Forelimb muscle (tissue), 1 donor: ENCODE data around the gene GINS3. TPM values are rescaled to one million over a fixed set of nuclear protein-coding genes. Genes with fewer than 3 reads are reported as not detected.

ENCODE experiments used
- DNase-seq: peaks from one replicate; pipeline ENCODE4 v3.0.0-alpha.2; 2013; ENCODE audit warnings: low read depth
- polyA plus RNA-seq: library from polyadenylated mRNA; unstranded; fragments of 120-200 nt; gene quantifications from one replicate; pipeline ENCODE4 v1.2.1, GENCODE V29; 2013; ENCODE audit not compliant: insufficient read length

The GINS3 gene
- polyA plus RNA-seq, result 6.5 TPM

- peak; percentile 72 for DNase-seq
These were observed at the start of gene GINS3 for GRCh38 chr16:58392215-58393137. GINS3 (plus strand) TSS chr16:58392471; CDS start chr16:58392602, 131 bp downstream.

DNA sequence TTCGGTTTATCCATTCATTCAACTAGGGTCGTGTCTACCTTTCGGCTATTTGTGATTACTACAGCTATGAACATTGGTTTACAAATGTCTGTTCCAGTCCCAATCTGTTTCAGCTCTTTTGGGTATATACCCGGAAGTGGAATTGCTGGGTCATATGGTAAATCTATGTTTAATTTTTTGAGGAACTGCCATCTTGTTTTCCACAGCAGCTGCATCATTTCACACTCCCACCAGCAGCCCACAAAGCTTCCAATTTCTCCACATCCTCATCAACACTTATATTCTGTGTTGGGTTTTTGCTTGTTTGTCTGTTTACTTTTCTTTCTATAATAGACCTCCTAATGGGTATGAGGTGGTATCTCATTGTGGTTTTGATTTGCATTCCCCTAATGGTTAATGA lies 48.7 kb upstream of the GINS3 start:
- DNase-seq, result no peak

DNA sequence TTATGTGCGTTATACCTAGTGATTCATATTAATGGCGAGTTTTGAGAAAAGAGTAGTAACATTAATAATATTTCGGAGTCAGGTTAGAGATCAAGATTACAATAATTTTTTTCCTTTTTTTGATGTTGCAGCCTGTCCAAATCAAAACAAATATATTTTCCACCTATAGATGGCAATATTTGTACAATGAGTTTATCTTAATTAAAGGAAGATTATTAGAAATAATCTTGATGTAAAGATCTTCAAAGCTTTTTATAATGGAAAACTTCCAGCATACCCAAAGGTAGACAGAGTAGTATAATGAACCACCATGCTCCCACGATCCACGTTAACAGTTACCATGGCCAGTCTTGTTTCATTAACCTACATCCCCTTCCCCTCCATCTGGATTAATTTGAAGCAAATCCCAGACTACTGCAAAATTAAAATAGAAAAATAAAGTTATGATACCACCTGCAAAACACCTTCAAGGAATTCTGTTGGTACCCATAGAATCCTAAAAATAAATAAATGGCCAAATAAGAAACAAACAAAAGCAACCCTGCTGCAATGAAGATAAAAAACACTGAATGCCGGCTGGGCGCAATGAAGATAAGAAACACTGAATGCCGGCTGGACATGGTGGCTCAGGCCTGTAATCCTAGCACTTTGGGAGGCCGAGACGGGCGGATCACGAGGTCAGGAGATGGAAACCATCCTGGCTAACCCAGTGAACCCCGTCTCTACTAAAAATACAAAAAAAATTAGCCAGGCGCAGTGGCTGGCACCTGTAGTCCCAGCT lies 46.5 kb upstream of the GINS3 start:
- DNase-seq, result no peak

DNA sequence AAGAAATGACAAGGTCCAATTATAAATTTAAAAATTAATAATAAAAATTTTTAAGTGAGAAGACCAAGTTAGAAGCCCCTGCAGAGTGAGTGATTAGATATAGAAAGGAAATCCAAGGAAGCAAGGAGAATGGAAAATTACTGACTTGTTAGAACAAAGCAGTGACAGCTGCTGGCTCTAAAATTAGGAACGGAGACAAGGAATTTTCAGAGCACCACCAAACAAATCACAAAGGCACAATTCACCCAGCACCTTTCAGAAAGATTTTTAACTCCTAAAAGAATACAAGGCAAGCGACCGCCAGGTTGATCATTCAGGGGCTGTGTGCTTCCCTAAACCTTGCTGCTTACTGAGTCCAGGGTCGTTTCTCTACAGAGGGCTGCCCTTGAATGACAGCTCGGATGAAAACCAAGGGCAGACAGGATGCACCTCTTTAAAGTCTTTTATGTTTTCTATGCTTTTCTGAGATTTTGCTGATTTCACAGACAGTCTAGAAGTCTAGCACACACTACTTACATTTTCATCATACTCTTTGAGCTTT lies 45.4 kb upstream of the GINS3 start:
- no peak for DNase-seq

DNA sequence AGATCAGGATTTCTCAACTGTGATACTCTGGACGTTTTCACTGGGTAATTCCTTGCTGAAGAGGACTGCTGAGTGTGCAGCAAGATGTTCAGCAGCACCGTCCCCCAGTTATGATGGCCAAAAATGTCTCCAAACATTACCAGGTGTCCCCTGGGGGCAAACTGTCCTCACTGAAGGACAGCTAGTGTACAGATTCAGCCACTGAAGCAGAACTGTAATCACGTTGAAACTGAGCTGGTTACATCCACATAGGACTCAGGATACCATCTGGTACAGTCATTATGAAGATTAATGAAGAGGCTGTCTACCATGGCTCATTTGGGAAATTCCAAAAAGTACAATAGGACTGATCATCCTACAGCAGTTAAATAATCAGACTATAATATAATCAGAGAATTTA lies 43.3 kb upstream of the GINS3 start:
- DNase-seq, result no peak

- DNase-seq, result no peak
These were observed 39.6 kb upstream of the GINS3 start for GRCh38 chr16:58352690-58353089.

DNA sequence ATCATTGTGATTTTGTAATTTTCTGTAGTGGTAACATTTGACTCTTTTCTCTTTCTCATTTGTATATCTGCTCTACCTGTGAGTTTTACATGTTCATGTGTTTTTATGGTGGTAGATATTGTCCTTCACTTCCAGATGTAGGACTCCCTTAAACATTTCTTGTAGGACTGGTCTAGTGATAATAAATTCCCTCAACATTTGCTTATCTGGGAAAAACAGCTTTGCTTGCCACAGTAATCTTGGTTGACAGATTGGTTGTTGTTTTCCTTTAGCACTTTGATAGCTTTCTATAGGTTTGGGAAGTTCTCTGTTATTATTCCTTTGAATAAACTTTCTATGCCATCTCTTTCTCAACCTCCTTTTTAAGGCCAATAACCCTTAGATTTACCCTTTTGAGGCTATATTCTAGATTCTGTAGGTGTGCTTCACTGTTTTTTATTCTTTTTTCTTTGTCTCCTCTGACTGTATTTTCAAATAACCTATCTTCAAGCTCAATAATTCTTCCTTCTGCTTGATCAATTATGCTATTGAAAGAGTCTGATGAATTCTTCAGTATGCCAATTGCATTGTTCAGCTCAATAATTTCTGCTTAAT lies 32.1 kb upstream of the GINS3 start:
- no peak for DNase-seq

- no peak for DNase-seq
These were observed 30.5 kb upstream of the GINS3 start for GRCh38 chr16:58361726-58362125.

DNA sequence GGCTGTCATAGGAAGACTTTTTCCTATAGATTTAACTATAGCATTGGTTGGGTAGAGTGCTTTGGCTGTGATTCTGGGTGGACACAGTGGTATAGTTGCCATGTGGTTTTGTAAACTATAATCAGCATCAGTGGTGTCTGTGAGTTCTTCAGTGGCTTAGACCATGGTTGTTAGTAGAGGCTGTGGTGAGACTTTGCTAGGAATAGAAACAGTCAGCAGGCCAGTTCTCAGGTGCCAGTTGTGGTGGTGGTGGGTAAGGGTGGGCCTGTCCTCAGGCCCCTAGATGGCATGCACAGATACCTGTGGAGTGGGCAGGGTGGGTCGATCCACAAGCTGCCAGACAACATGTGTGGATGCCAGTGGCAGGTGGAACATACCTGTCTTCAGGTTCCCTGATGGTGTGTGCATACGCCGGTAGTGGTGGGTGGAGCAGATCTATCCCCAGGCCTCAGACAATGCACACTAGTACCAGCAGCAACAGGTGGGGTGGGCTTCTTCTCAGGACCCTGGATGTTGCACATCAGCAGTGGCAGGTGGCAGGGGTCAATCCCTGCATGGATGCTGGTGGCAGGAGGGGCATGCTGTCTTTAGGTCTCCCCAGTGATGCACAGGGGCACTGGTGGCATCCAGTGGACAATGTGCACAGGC lies 28.4 kb upstream of the GINS3 start:
- no peak for DNase-seq

DNA sequence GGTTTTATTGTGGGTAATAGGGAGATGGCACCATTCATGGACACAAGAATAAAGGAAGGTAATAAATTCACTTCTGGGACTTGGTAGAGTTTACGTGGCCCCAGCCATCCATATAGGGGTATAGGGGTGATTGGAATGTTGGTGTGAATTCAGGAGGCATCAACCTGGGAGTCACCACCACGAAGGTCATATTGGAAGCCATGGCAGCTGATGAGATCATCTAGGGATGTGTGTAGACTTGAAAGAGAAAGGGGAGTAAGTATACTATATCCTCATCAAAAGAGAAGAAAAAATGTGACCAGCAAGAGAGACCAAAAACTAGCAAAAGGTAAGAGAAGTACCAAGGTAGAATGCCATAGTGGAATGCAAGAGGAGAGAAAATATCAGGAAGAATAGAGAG lies 26.6 kb upstream of the GINS3 start:
- DNase-seq, result no peak

GRCh38 chr16:58366247-58367031 lies 25.8 kb upstream of the GINS3 start:
- no peak for DNase-seq

DNA sequence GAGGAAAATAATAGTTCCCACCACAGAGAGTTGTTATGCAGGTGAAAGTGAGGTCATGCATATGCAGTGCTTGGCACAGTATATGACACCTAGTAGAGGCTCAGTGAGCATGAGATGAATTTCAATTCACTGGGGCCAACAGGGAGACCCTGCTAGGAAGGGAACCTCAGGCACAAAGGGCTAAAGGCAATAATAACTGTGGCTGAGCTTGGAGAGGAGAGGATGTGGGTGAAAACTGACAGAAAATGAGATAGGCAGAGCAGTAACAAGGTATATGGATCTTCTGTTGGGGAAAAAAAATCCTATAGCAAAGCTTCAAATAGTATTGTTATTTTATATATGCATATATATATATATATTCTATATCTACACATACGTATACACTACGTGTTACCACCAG lies 25.0 kb upstream of the GINS3 start:
- no peak for DNase-seq

DNA sequence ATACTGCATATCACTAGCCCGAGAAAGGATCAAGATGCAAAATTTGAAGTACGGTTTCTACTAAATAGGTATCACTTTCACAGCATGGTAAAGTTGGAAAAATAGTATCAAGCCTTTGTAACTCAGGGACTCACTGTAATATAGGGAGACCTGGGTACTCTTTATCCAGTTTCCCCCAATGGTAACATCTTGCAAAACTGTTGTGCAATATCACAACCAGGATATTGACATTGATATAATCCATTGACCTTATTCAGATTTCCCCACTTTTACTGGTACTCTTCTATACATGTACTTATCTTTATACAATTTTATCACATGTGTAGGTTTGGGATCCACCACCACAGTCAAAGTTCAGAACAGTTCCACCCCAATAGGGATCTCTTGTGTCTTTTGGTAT lies 20.4 kb upstream of the GINS3 start:
- no peak for DNase-seq

DNA sequence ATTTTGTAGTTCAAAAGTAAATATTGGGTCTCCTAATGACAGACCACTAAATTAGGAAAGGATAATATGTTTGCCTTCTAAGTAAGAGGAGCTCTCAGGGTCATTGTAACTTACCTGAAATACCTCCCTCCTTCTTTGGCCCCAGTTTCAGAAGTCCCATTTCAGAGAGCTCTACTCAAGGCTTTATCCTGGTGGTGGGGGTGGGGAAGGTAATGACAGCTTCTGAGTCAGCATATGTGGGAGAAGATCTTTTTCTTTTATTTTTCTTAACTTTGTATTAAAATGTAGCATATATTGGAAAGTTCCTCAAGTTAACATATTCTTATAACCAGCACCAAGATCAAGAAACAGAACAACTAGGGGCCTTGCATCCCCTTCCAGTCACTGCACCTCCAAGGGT lies 16.9 kb upstream of the GINS3 start:
- no peak for DNase-seq

DNA sequence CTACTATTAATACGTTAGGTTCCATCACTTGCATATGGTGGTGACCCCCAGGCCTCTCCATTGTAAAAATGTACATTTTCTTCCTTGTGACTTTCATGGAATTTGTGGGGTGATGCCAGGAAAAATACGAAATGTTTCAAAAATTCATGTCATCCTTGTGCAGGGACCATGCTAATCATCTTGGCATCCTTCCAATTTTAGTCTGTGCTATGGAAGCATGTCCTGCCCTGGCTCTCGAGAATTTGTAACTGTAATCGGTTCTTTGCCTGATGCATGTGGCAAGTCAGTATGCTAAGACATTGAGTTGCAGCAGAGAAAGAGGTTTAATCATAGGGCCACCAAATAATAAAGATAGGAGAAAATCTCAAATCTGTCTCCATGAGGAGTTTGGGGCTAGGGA lies 14.3 kb upstream of the GINS3 start:
- DNase-seq, result no peak

- DNase-seq, result no peak
These were observed 13.9 kb upstream of the GINS3 start for GRCh38 chr16:58378401-58378800.

DNA sequence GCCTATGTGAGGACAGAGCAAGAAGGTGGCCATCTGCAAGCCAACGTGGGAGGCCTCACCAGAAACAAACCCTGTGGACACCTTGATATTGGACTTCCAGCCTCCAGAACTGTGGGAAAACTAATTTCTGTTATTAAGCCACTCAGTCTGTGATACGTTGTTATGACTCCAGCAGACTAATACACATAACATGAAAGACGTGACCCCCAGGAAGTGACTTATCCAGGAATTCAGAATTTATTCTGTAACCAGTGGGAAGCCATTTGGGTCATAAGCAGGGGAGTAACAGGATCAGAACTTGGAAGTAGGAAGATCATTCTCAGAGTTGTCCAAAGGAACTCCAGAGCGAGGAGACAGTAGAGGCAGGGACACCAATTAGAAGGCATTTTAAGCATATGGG lies 12.5 kb upstream of the GINS3 start:
- no peak for DNase-seq

- no peak for DNase-seq
These were observed 10.6 kb upstream of the GINS3 start for GRCh38 chr16:58381661-58382060.

GRCh38 chr16:58384437-58385055 lies 7.7 kb upstream of the GINS3 start:
- DNase-seq, result no peak

GRCh38 chr16:58385218-58385773 lies 7.0 kb upstream of the GINS3 start:
- DNase-seq, result no peak
